ENCODE data around the gene MEF2C.
"Not testable (repeated sequence)": the region's sequence is repeated elsewhere in the genome, so short reads cannot be mapped to it uniquely, and the experiment has no call there.

MEF2C gene

GRCh38 chr5:88883059-88883835 is at the start of gene MEF2C:
TSS of gene MEF2C (minus strand) at chr5:88883184. CDS start at chr5:88823788, 59,396 bp downstream.
- DNase-seq = peak; percentile 31

GRCh38 chr5:88932541-88932940 is 49.6 kb upstream of the MEF2C start:
- DNase-seq = no peak

GRCh38 chr5:88930335-88930734 is 47.4 kb upstream of the MEF2C start:
- no peak for DNase-seq

- no peak for DNase-seq
Observed at GRCh38 chr5:88929385-88929784, 46.4 kb upstream of the MEF2C start.

GRCh38 chr5:88926774-88927173 is 43.8 kb upstream of the MEF2C start:
- DNase-seq = no peak

- no peak for DNase-seq
Observed at GRCh38 chr5:88925692-88926490, 42.9 kb upstream of the MEF2C start.

- DNase-seq = no peak
Observed at GRCh38 chr5:88924330-88924657, 41.3 kb upstream of the MEF2C start.

- no peak for DNase-seq
Observed at GRCh38 chr5:88923623-88924329, 40.8 kb upstream of the MEF2C start.

- not testable (repeated sequence) for DNase-seq
Observed at GRCh38 chr5:88912743-88913142, 29.8 kb upstream of the MEF2C start.

GRCh38 chr5:88911059-88911572 is 28.1 kb upstream of the MEF2C start:
- DNase-seq = not testable (repeated sequence)

- not testable (repeated sequence) for DNase-seq
Observed at GRCh38 chr5:88904478-88904877, 21.5 kb upstream of the MEF2C start.

GRCh38 chr5:88903966-88904365 is 21.0 kb upstream of the MEF2C start:
- not testable (repeated sequence) for DNase-seq

- not testable (repeated sequence) for DNase-seq
Observed at GRCh38 chr5:88901077-88901476, 18.1 kb upstream of the MEF2C start.

GRCh38 chr5:88899096-88899737 is 16.2 kb upstream of the MEF2C start:
- no peak for DNase-seq

- no peak for DNase-seq
Observed at GRCh38 chr5:88897748-88898147, 14.8 kb upstream of the MEF2C start.

GRCh38 chr5:88895681-88896501 is 12.9 kb upstream of the MEF2C start:
- DNase-seq = no peak

GRCh38 chr5:88892669-88893068 is 9.7 kb upstream of the MEF2C start:
- no peak for DNase-seq

- DNase-seq = no peak
Observed at GRCh38 chr5:88890070-88890781, 7.2 kb upstream of the MEF2C start.

GRCh38 chr5:88889189-88890069 is 6.4 kb upstream of the MEF2C start:
- no peak for DNase-seq

- DNase-seq = no peak
Observed at GRCh38 chr5:88888848-88889188, 5.8 kb upstream of the MEF2C start.
